SK-N-SH (cell line): ENCODE measurements around the gene MYLK.

Experiments
- CHD2 ChIP-seq: fragments of 150-350 bp; IDR thresholded peaks from 2 replicates; pipeline ENCODE4 v1.6.1; 2018; ENCODE audit warnings: low read length; ENCODE audit not compliant: partially characterized antibody
- CTCF ChIP-seq: fragments of 200-600 bp; sonication (generic); IDR thresholded peaks from 2 replicates; pipeline ENCODE4 v1.6.1; 2017; ENCODE audit warnings: antibody characterized with exemption, mild to moderate bottlenecking, moderate library complexity
- FOXJ3 ChIP-seq: sonication (generic); formaldehyde crosslinking; IDR thresholded peaks from 2 replicates; pipeline ENCODE4 v1.5.1; 2020; ENCODE audit warnings: mild to moderate bottlenecking, missing genetic modification reagents
- MAX ChIP-seq: IDR thresholded peaks from 2 replicates; pipeline ENCODE4 v1.4.0; 2012; ENCODE audit warnings: low read depth

- TF ChIP-seq CTCF, result no peak
- TF ChIP-seq CHD2, result no peak
- TF ChIP-seq FOXJ3 (CRISPR knock-in tag), result no peak
- no peak for TF ChIP-seq MAX
Measured at GRCh38 chr3:123664753-123665152, 219.4 kb downstream of the MYLK start.
